GM12865 (cell line): Measurements from ENCODE around the gene GNAO1.

Source experiments
- DNase-seq: peaks from one replicate; pipeline ENCODE4 v3.0.0; 2010; ENCODE audit warnings: low read depth
- H3K4me3 ChIP-seq: 2 replicates; pipeline ENCODE4 v1.5.1; 2011; ENCODE audit warnings: mild to moderate bottlenecking, low read depth, low read length, control low read depth
- CTCF ChIP-seq: IDR thresholded peaks from 2 replicates; pipeline ENCODE4 v1.5.1; 2011; ENCODE audit warnings: low read length, control low read depth, low read depth, inconsistent platforms; ENCODE audit not compliant: insufficient read depth; ENCODE audit errors: missing control alignments

Gene GNAO1

GRCh38 chr16:56294014-56294413 is 102.7 kb downstream of the GNAO1 start:
- H3K4me3 ChIP-seq: no peak overlapping the region
- TF ChIP-seq CTCF: no peak
- DNase-seq: no peak

GRCh38 chr16:56294579-56294978 is 103.3 kb downstream of the GNAO1 start:
- no peak for TF ChIP-seq CTCF
- DNase-seq: no peak
- no peak overlapping the region for H3K4me3 ChIP-seq

- DNase-seq: no peak
- no peak overlapping the region for H3K4me3 ChIP-seq
- TF ChIP-seq CTCF: no peak
Measured at GRCh38 chr16:56295059-56295665, 103.9 kb downstream of the GNAO1 start.

- H3K4me3 ChIP-seq: no peak overlapping the region
- TF ChIP-seq CTCF: no peak
- no peak for DNase-seq
Measured at GRCh38 chr16:56295739-56296527, 104.6 kb downstream of the GNAO1 start.

GRCh38 chr16:56297684-56298083 is 106.4 kb downstream of the GNAO1 start:
- H3K4me3 ChIP-seq: no peak overlapping the region
- DNase-seq: no peak
- TF ChIP-seq CTCF: no peak

- no peak for DNase-seq
- TF ChIP-seq CTCF: no peak
Measured at GRCh38 chr16:56298116-56298515, 106.8 kb downstream of the GNAO1 start.

More at GRCh38 chr16:56298116-56298515, 106.8 kb downstream of the GNAO1 start:
- no peak overlapping the region for H3K4me3 ChIP-seq
